ENCODE measurements around the gene RANBP1. TPM values are rescaled to one million over a fixed set of nuclear protein-coding genes. Genes with fewer than 3 reads are reported as not detected.

Gene RANBP1
- total and polyA plus RNA-seq, 2 of the 13 experiments (the other 11 are each of a cell fraction or from before 2014, with no cell fraction given): 181 to 492 TPM

DNA sequence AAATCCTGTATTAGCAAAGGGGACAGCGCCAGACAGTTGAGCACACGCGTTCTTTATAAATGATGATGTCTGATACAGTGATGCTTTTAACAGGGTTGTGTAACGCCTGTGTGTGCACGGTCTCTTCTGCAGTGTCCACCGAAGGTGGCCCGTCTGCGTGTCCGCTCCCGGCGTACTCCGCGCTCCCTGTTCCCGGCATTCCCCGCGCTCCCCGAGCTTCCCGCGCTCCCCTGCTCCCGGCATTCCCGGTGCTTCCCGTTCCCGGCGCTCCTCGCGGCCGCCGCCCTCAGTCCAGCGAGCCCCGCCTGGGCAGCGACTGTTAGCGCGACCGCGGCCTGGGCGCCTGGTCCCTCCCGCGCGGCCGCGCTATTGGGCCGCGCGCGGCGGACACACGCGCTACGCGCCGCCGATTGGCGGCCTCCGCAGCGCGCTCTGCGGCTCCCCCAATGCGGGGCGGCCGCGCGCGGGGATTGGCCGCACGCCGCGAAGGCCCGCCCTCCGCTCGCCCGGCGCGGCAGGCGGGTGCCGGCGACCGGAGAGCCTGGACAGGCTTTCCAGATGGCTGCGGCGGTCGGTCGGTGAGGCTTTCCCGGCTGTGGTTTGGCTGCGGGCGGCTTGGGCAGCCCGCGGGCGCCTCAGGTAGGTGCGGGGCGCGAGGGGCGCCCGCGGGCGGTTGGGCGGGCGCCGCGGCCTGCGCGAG is 36.0 kb upstream of the RANBP1 start, which contains the start of gene DGCR8 (continued):
- TF ChIP-seq ZFP1 (CRISPR knock-in tag; IDR thresholded peaks at IDR 0.05) (0 out of 2 replicates have a peak, but pooled peaks have one; percentile 48), ZNF879 (CRISPR knock-in tag; IDR thresholded peaks at IDR 0.05) (no peak), RORA (CRISPR knock-in tag; IDR thresholded peaks at IDR 0.05) (no peak), ZNF460 (CRISPR knock-in tag; IDR thresholded peaks at IDR 0.05; ENCODE audit: borderline replicate concordance) (no peak), DZIP1 (CRISPR knock-in tag; IDR thresholded peaks at IDR 0.05) (peak; percentile 74; the same call in 1 of the 2 replicates), ZBTB7B (CRISPR knock-in tag; IDR thresholded peaks at IDR 0.05) (0 out of 2 replicates have a peak, but pooled peaks have one; percentile 52), FOXM1 (CRISPR knock-in tag; IDR thresholded peaks at IDR 0.05) (no peak), TGIF2 (CRISPR knock-in tag; IDR thresholded peaks at IDR 0.05) (no peak), ZNF10 (CRISPR knock-in tag; IDR thresholded peaks at IDR 0.05; ENCODE audit: borderline replicate concordance, low read depth) (no peak), ZNF510 (CRISPR knock-in tag; IDR thresholded peaks at IDR 0.05; ENCODE audit: low read depth) (0 out of 2 replicates have a peak, but pooled peaks have one; percentile 56), ELF1 (CRISPR knock-in tag; IDR thresholded peaks at IDR 0.05) (peak; percentile 82), KDM5B (CRISPR knock-in tag; IDR thresholded peaks at IDR 0.05; ENCODE audit: borderline replicate concordance) (peak; percentile 82; the same call in 1 of the 2 replicates), PITX1 (CRISPR knock-in tag; IDR thresholded peaks at IDR 0.05) (peak; percentile 63; the same call in 1 of the 2 replicates), ZNF24 (IDR thresholded peaks at IDR 0.05) (no peak), THYN1 (CRISPR knock-in tag; IDR thresholded peaks at IDR 0.05; ENCODE audit: borderline replicate concordance, low read depth) (no peak), RCOR2 (CRISPR knock-in tag; IDR thresholded peaks at IDR 0.05) (no peak), ZNF709 (CRISPR knock-in tag; IDR thresholded peaks at IDR 0.05) (peak; percentile 74; the same call in 1 of the 2 replicates), ISX (CRISPR knock-in tag; conservative IDR thresholded peaks at IDR 0.05) (no peak), ZNF556 (CRISPR knock-in tag; IDR thresholded peaks at IDR 0.05; ENCODE audit: borderline replicate concordance) (peak; percentile 84; the same call in 1 of the 2 replicates), ZNF567 (CRISPR knock-in tag; IDR thresholded peaks at IDR 0.05; ENCODE audit: borderline replicate concordance) (peak; percentile 57; the same call in 1 of the 2 replicates)
- TF ChIP-seq, protein P1, sequence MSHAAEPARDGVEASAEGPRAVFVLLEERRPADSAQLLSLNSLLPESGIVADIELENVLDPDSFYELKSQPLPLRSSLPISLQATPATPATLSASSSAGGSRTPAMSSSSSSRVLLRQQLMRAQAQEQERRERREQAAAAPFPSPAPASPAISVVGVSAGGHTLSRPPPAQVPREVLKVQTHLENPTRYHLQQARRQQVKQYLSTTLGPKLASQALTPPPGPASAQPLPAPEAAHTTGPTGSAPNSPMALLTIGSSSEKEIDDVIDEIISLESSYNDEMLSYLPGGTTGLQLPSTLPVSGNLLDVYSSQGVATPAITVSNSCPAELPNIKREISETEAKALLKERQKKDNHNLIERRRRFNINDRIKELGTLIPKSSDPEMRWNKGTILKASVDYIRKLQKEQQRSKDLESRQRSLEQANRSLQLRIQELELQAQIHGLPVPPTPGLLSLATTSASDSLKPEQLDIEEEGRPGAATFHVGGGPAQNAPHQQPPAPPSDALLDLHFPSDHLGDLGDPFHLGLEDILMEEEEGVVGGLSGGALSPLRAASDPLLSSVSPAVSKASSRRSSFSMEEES (CRISPR knock-in tag; IDR thresholded peaks at IDR 0.05): peak; percentile 73; the same call in 1 of the 2 replicates
- TF ChIP-seq, protein P2, sequence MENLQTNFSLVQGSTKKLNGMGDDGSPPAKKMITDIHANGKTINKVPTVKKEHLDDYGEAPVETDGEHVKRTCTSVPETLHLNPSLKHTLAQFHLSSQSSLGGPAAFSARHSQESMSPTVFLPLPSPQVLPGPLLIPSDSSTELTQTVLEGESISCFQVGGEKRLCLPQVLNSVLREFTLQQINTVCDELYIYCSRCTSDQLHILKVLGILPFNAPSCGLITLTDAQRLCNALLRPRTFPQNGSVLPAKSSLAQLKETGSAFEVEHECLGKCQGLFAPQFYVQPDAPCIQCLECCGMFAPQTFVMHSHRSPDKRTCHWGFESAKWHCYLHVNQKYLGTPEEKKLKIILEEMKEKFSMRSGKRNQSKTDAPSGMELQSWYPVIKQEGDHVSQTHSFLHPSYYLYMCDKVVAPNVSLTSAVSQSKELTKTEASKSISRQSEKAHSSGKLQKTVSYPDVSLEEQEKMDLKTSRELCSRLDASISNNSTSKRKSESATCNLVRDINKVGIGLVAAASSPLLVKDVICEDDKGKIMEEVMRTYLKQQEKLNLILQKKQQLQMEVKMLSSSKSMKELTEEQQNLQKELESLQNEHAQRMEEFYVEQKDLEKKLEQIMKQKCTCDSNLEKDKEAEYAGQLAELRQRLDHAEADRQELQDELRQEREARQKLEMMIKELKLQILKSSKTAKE (CRISPR knock-in tag; IDR thresholded peaks at IDR 0.05; ENCODE audit: borderline replicate concordance): peak; percentile 58
- TF ChIP-seq, protein P3, sequence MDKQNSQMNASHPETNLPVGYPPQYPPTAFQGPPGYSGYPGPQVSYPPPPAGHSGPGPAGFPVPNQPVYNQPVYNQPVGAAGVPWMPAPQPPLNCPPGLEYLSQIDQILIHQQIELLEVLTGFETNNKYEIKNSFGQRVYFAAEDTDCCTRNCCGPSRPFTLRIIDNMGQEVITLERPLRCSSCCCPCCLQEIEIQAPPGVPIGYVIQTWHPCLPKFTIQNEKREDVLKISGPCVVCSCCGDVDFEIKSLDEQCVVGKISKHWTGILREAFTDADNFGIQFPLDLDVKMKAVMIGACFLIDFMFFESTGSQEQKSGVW (CRISPR knock-in tag; IDR thresholded peaks at IDR 0.05; ENCODE audit: borderline replicate concordance): no peak
